Neural progenitor cell (in vitro differentiated cells): ENCODE results near the gene NEAT1. TPM values are rescaled to one million over a fixed set of nuclear protein-coding genes. Genes with fewer than 3 reads are reported as not detected.
A peak's percentile ranks its signal among the peaks of the same experiment; 100 is the strongest.

ENCODE experiments used
- DNase-seq: peaks from one replicate; pipeline ENCODE4 v3.0.0-alpha.2; 2016; ENCODE audit warnings: low spot score
- H2AFZ ChIP-seq: fragments of 200-600 bp; sonication (generic); replicated peaks from 2 replicates; pipeline ENCODE4 v1.6.1; 2016; ENCODE audit warnings: antibody characterized with exemption
- H3F3A ChIP-seq: fragments of 200-600 bp; sonication (generic); 2 replicates; pipeline ENCODE4 v1.6.1; 2016; ENCODE audit warnings: antibody characterized with exemption, low read depth
- H3K27ac ChIP-seq: fragments of 200-600 bp; sonication (generic); 2 replicates; pipeline ENCODE4 v1.5.1; 2016; ENCODE audit warnings: mild to moderate bottlenecking
- H3K27me3 ChIP-seq: fragments of 200-600 bp; sonication (generic); 2 replicates; pipeline ENCODE4 v1.6.1; 2016; ENCODE audit warnings: mild to moderate bottlenecking, moderate library complexity
- H3K36me3 ChIP-seq: fragments of 200-600 bp; sonication (generic); 2 replicates; pipeline ENCODE4 v1.5.1; 2016
- H3K4me1 ChIP-seq: fragments of 200-600 bp; sonication (generic); 2 replicates; pipeline ENCODE4 v1.6.1; 2016; ENCODE audit warnings: mixed run types
- H3K4me2 ChIP-seq: fragments of 200-600 bp; sonication (generic); 2 replicates; pipeline ENCODE4 v1.6.1; 2016
- H3K4me3 ChIP-seq: fragments of 200-600 bp; sonication (generic); 2 replicates; pipeline ENCODE4 v1.5.1; 2016
- H3K79me2 ChIP-seq: fragments of 200-600 bp; sonication (generic); 2 replicates; pipeline ENCODE4 v1.6.1; 2016; ENCODE audit warnings: low read depth
- H3K9ac ChIP-seq: fragments of 200-600 bp; sonication (generic); 2 replicates; pipeline ENCODE4 v1.6.1; 2016
- H3K9me3 ChIP-seq: fragments of 200-600 bp; sonication (generic); 2 replicates; pipeline ENCODE4 v1.5.1; 2016; ENCODE audit warnings: low read depth
- H4K20me1 ChIP-seq: fragments of 200-600 bp; sonication (generic); 2 replicates; pipeline ENCODE4 v1.6.1; 2016; ENCODE audit warnings: low read depth
- H3K27ac Mint-ChIP-seq: 3 replicates; pipeline ENCODE4 v1.8.0; 2021; ENCODE audit warnings: mixed read lengths
- H3K27me3 Mint-ChIP-seq: 2 replicates; pipeline ENCODE4 v1.8.0; 2022; ENCODE audit warnings: low read depth, mild to moderate bottlenecking, inconsistent platforms, moderate library complexity, mixed read lengths; ENCODE audit not compliant: insufficient read depth
- H3K36me3 Mint-ChIP-seq: 3 replicates; pipeline ENCODE4 v1.8.0; 2021; ENCODE audit warnings: mixed read lengths
- H3K4me1 Mint-ChIP-seq: 3 replicates; pipeline ENCODE4 v1.8.0; 2021; ENCODE audit warnings: mixed read lengths
- H3K4me3 Mint-ChIP-seq: 3 replicates; pipeline ENCODE4 v1.8.0; 2021; ENCODE audit warnings: mild to moderate bottlenecking, moderate library complexity, mixed read lengths
- H3K9me3 Mint-ChIP-seq: 3 replicates; pipeline ENCODE4 v1.8.0; 2020; ENCODE audit warnings: mixed read lengths
- EZH2 ChIP-seq: fragments of 200-600 bp; sonication (generic); IDR thresholded peaks from 2 replicates; pipeline ENCODE4 v1.6.1; 2017; ENCODE audit warnings: antibody characterized with exemption, mild to moderate bottlenecking, moderate library complexity
- EZH2phosphoT487 ChIP-seq: fragments of 200-600 bp; sonication (generic); IDR thresholded peaks from 2 replicates; pipeline ENCODE4 v1.6.1; 2017; ENCODE audit warnings: antibody characterized with exemption
- total RNA-seq: library from RNA; depleted of rRNA; stranded (reverse); fragments of >200 nt; gene quantifications from 2 replicates; pipeline ENCODE4 v1.2.3, GENCODE V29; 2015; ENCODE audit warnings: low replicate concordance
- TF ChIP-seq, protein P1 (sequence below): fragments of 200-600 bp; sonication (generic); IDR thresholded peaks from 2 replicates; pipeline ENCODE4 v1.5.1; 2017; ENCODE audit warnings: antibody characterized with exemption, mild to moderate bottlenecking

The NEAT1 gene
- total RNA-seq, 1 donor from 2014 or later, result 4.0 TPM

DNA sequence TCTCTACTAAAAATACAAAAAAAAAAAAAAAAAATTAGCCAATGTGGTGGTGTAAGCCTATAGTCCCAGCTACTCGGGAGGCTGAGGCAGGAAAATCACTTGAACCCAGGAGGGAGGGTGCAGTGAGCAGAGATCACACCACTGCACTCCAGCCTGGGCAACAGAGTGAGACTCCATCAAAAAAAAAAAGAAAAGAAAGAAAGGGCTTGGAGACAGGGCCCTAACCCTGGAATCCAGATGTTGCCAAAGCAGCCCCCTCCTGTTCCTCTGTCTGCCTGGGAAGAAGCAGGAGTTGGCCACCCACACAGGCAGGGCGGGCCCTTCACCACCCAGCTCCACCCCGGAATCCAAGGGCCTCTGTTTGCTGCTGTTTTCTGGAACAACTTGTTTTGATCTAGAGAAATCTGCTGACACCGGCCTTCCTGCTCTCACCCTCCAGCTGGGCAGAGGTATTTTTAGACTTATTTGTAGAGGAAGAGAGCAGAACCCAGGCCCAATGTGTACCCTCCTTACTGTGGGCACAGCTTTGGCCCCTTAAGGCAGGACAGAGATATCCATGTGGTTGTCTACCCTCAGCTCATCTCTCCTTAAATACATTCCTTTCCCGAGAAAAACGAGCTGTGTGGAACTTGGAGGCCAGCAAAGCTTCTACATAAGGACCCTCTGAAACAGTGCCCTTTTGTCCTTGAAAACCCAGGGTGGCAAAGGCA lies 2.7 kb upstream of the NEAT1 start:
- Mint-ChIP-seq H3K9me3 (no peaks in the 10 kb centered on the region), H3K4me1 (peaks cover 88% of the 10 kb centered on the region)
- TF ChIP-seq EZH2, result no peak
- no peak for TF ChIP-seq EZH2phosphoT487
- TF ChIP-seq, protein P1, sequence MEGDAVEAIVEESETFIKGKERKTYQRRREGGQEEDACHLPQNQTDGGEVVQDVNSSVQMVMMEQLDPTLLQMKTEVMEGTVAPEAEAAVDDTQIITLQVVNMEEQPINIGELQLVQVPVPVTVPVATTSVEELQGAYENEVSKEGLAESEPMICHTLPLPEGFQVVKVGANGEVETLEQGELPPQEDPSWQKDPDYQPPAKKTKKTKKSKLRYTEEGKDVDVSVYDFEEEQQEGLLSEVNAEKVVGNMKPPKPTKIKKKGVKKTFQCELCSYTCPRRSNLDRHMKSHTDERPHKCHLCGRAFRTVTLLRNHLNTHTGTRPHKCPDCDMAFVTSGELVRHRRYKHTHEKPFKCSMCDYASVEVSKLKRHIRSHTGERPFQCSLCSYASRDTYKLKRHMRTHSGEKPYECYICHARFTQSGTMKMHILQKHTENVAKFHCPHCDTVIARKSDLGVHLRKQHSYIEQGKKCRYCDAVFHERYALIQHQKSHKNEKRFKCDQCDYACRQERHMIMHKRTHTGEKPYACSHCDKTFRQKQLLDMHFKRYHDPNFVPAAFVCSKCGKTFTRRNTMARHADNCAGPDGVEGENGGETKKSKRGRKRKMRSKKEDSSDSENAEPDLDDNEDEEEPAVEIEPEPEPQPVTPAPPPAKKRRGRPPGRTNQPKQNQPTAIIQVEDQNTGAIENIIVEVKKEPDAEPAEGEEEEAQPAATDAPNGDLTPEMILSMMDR, result no peak

DNA sequence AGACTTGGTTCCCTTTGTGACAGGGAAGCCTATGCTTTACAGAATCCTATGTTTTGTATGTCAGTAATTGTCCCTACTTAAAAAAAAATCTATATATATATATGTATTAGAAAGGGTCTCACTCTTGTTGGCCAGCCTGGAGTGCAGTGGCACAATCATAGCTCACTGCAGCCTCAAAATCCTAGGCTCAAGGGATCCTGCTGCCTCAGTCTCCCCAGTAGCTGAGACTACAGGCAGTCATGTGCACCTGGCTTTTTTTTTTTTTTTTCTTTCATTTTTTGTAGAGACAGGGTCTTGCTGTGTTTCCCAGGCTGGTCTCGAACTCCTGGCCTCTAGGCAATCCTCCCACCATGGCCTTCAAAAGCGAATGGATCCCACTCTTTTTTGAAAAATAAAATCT lies 2.1 kb upstream of the NEAT1 start:
- no peak overlapping the region for H3K27ac Mint-ChIP-seq
- peaks cover 91% of the 10 kb centered on the region for H3K79me2 ChIP-seq
- H2AFZ ChIP-seq, result no peak overlapping the region
- no peak overlapping the region for H3K9ac ChIP-seq
- no peak for DNase-seq
- H3K9me3 ChIP-seq, result no peaks in the 10 kb centered on the region
- no peaks in the 10 kb centered on the region for H4K20me1 ChIP-seq
- peaks cover 89% of the 10 kb centered on the region for H3K4me1 Mint-ChIP-seq
- no peaks in the 10 kb centered on the region for H3K27me3 ChIP-seq
- peaks cover 38% of the 10 kb centered on the region for H3F3A ChIP-seq
- no peaks in the 10 kb centered on the region for H3K36me3 ChIP-seq
- H3K4me3 ChIP-seq, result no peak overlapping the region
- H3K36me3 Mint-ChIP-seq, result peaks cover 3% of the 10 kb centered on the region
- no peaks in the 10 kb centered on the region for H3K9me3 Mint-ChIP-seq
- TF ChIP-seq, protein P1, result no peak
- TF ChIP-seq EZH2phosphoT487, result no peak
- no peak for TF ChIP-seq EZH2
- H3K4me2 ChIP-seq, result no peak overlapping the region
- H3K4me3 Mint-ChIP-seq, result peak overlapping the region; percentile 75
- H3K4me1 ChIP-seq, result peaks cover 57% of the 10 kb centered on the region
- H3K27me3 Mint-ChIP-seq, result peaks cover 16% of the 10 kb centered on the region
- H3K27ac ChIP-seq, result no peak overlapping the region

More for the DNA sequence above, 2.7 kb upstream of the NEAT1 start:
- Histone ChIP-seq H3K9ac (no peak overlapping the region), H4K20me1 (no peaks in the 10 kb centered on the region), H3K27me3 (no peaks in the 10 kb centered on the region), H3K36me3 (no peaks in the 10 kb centered on the region), H3K4me1 (peaks cover 56% of the 10 kb centered on the region), H3K79me2 (peaks cover 85% of the 10 kb centered on the region), H3F3A (peaks cover 42% of the 10 kb centered on the region), H3K4me3 (no peak overlapping the region), H2AFZ (no peak overlapping the region), H3K4me2 (peak overlapping the region; percentile 66), H3K9me3 (no peaks in the 10 kb centered on the region), H3K27ac (peak overlapping the region; percentile 88)
- H3K27ac Mint-ChIP-seq, result peak overlapping the region; percentile 97
- H3K4me3 Mint-ChIP-seq, result peak overlapping the region; percentile 77
- peaks cover 16% of the 10 kb centered on the region for H3K27me3 Mint-ChIP-seq
- peaks cover 3% of the 10 kb centered on the region for H3K36me3 Mint-ChIP-seq
- DNase-seq, result peak; percentile 65

DNA sequence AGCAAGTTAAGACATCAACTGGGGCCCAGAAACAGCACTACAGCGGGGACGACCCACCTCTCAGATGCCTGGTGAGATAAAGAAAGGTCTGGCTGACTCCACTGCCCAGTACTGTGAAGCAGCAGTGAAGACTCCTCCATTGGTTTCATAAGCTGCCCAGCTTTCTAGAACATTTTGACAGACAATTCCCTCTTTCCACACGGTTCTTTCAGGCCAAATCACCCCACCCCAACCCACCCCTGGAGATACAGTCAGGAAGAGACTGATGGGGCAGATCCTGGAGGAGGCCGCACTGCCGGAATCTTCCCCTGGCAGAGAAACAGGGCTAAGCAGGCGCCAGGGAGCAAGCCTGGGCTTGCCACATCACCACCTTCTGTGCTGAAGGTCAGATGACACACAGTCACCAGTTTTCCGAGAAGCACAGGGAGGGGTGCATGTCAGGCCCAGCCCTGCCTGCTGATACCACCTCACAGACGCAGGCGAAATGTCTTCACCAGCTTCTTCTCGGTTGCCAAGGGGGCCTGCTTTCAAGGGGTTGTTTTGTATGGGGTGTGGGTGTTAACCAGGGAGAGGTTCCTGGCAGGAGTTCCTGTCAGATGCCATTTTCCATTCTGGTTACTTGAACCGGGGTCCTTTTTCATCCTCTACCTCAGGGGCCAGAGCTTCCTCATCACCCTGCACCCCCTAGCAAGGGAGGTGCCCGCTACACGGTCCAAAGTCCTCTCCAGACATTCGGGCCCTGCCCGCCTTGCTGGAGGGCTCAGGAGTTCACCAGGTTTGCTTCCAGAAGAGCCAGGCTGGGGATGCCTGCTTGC lies 1.4 kb upstream of the NEAT1 start:
- Histone ChIP-seq H3K27me3 (no peaks in the 10 kb centered on the region), H3K9ac (no peak overlapping the region), H3K4me3 (peak overlapping the region; percentile 61), H3K4me2 (peak overlapping the region; percentile 93), H3F3A (peaks cover 37% of the 10 kb centered on the region), H3K9me3 (no peaks in the 10 kb centered on the region), H3K36me3 (no peaks in the 10 kb centered on the region), H3K4me1 (peaks cover 50% of the 10 kb centered on the region), H3K27ac (peak overlapping the region; percentile 32), H2AFZ (no peak overlapping the region), H3K79me2 (peaks cover 92% of the 10 kb centered on the region), H4K20me1 (no peaks in the 10 kb centered on the region)
- Mint-ChIP-seq H3K27ac (no peak overlapping the region), H3K4me1 (peaks cover 87% of the 10 kb centered on the region), H3K4me3 (peak overlapping the region; percentile 75), H3K9me3 (no peaks in the 10 kb centered on the region), H3K27me3 (peaks cover 18% of the 10 kb centered on the region), H3K36me3 (peaks cover 4% of the 10 kb centered on the region)
- DNase-seq, result peak; percentile 39
- TF ChIP-seq EZH2phosphoT487, result no peak
- TF ChIP-seq EZH2, result no peak
- TF ChIP-seq, protein P1, result no peak
